Right lobe of liver (tissue), 6 donors: ENCODE data around the gene CFAP100. TPM values are rescaled to one million over a fixed set of nuclear protein-coding genes. Genes with fewer than 3 reads are reported as not detected.
A peak's percentile ranks its signal among the peaks of the same experiment; 100 is the strongest.

ENCODE experiments used
- ATAC-seq, 4 donors: fragments of 200-7000 bp; cut with Tn5 transposase; one replicate each; pipeline ENCODE4 v1.9.1; 2020; ENCODE audit warnings: mild to moderate bottlenecking in 4 of 4, moderate library complexity in 4 of 4
- DNase-seq, 3 donors: peaks; one replicate each; pipeline ENCODE4 v3.0.0-alpha.2; 2020
- H3K27ac ChIP-seq, 3 donors: fragments of 200-600 bp; one replicate each; pipeline ENCODE4 v1.8.0; 2022
- H3K27me3 ChIP-seq, 2 donors: fragments of 200-600 bp; one replicate each; pipeline ENCODE4 v1.8.0; 2022
- H3K36me3 ChIP-seq, 4 donors: fragments of 200-600 bp; sonication (generic) in 1 of 4; one replicate each; pipeline versions ENCODE4 v1.5.1 to v1.8.0; 2017 to 2022; ENCODE audit warnings: control low read depth in 1 of 4
- H3K4me1 ChIP-seq, 4 donors: fragments of 200-600 bp; sonication (generic) in 1 of 4; one replicate each; pipeline versions ENCODE4 v1.5.1 to v1.8.0; 2017 to 2022; ENCODE audit warnings: control low read depth in 1 of 4
- H3K4me3 ChIP-seq, 3 donors: fragments of 200-600 bp; one replicate each; pipeline ENCODE4 v1.8.0; 2022
- H3K9me3 ChIP-seq, 4 donors: fragments of 200-600 bp; sonication (generic) in 1 of 4; one replicate each; pipeline versions ENCODE4 v1.5.1 to v1.8.0; 2017 to 2022; ENCODE audit warnings: control low read depth in 1 of 4
- CTCF ChIP-seq, 4 donors: fragments of 200-600 bp in 3 of 4; fragments of 450-650 bp in 1 of 4; IDR thresholded peaks; one replicate each; pipeline versions ENCODE4 v1.5.1 to v1.8.0; 2016 to 2022; ENCODE audit warnings: antibody characterized with exemption in 4 of 4, mild to moderate bottlenecking in 2 of 4
- POLR2A ChIP-seq: fragments of 450-650 bp; IDR thresholded peaks from one replicate; pipeline ENCODE4 v1.6.1; 2017; ENCODE audit warnings: antibody characterized with exemption, mild to moderate bottlenecking
- WGBS: methylation state at CpG from one replicate; pipeline ENCODE4 v1.1.6; 2018; ENCODE audit warnings: low coverage, low lambda C conversion rate; ENCODE audit not compliant: insufficient coverage; ENCODE audit errors: missing lambda C conversion rate; 5-methylcytosine and 5-hydroxymethylcytosine counted together
- intact Hi-C, 2 donors: fragments of 100-400 bp; cut with DNase I; formaldehyde crosslinking; loops; one replicate each; pipeline versions ENCODE4 v1.11.2 to v1.14.1; 2022
- total RNA-seq, 6 experiments: library from RNA; depleted of rRNA in 2 of 6; stranded (reverse); fragments of >200 nt in 2 of 6; fragmentation: NEBNext Ultra II Directional in 3 of 6; extraction: Animal tissue kit (Norgen Biotek cat#: 25700) in 3 of 6; gene quantifications; one replicate each; pipeline versions ENCODE4 v1.1.0 to v1.2.4, GENCODE V29; 2016 to 2023
- donor health status: DM: no; HTN: yes; CAD: no.
- donor health status: DM: no; HTN: no; CAD: no.
- donor health status: DM: no; HTN: no; CAD: no.
- donor health status: DM: no; HTN: yes; CAD: no.
- donor health status: DM: no; HTN: yes; CAD: no.

CFAP100 gene
- total RNA-seq, 6 experiments from 2014 or later: not detected

- ATAC-seq (no peak), DNase-seq (peak in 1 of 3 donors; percentile 37)
- Histone ChIP-seq H3K4me1 (peaks cover 0 to 12% (median under 1%) of the 10 kb centered on the region in 4 donors), H3K36me3 (peaks cover 0 to 25% (median 11%) of the 10 kb centered on the region in 4 donors), H3K27me3 (no peaks in the 10 kb centered on the region), H3K27ac (no peak overlapping the region), H3K4me3 (no peak overlapping the region), H3K9me3 (no peaks in the 10 kb centered on the region)
- no peak for TF ChIP-seq CTCF (IDR thresholded peaks at IDR 0.05)
- TF ChIP-seq POLR2A: no peak
- intact Hi-C loops: no loop called here
- WGBS: 75% methylated on average over 3 of the region's 20 CpGs
Observed at GRCh38 chr3:126441256-126441880, 46.7 kb downstream of the CFAP100 start.

DNA sequence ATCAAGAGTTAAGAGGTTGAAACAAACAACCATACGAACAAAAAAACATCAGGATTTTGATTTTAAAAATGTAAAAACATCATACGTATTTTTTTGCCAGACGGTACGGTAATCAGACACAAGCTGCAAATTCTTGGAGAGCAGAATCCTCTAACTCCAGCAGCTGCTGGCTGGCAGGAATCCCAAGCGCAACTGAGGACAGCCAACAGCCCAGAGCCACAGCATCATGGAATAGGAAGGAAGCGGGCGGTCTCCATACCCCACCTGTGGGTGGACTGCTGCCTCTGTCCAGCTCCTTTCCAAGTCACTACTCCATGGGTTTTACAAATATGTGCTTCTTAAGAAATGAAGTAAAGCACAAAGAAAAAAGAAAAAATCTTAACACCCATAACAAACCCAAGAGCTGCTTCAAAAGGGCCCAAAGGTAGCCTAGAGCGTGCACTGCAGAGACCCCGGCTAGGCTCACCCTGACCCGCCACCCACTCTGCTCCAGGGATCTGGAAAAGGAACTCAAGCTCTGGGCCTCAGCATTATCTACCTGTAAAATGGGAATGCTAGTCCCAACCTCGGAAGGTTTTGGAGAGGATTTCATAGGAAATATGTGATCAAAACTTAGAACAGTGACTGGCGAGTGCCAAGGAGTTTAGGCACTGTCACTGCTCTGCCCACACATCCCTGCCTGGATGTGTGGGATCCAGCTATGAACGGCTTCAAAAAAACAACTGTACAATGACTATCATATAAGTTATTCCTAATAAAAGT, 47.6 kb downstream of the CFAP100 start:
- peaks cover 0 to 21% (median 5%) of the 10 kb centered on the region in 4 donors for H3K4me1 ChIP-seq
- H3K27ac ChIP-seq: no peak overlapping the region
- TF ChIP-seq CTCF (IDR thresholded peaks at IDR 0.05) (no peak), POLR2A (no peak)
- H3K36me3 ChIP-seq: peaks cover 0 to 18% (median 7%) of the 10 kb centered on the region in 4 donors
- H3K4me3 ChIP-seq: no peak overlapping the region
- WGBS: 91% methylated on average over 12 of the region's 13 CpGs
- no peaks in the 10 kb centered on the region for H3K27me3 ChIP-seq
- ATAC-seq (no peak), DNase-seq (peak in 1 of 3 donors; percentile 43)
- no peaks in the 10 kb centered on the region for H3K9me3 ChIP-seq
- intact Hi-C loops: no loop called here

GRCh38 chr3:126442856-126443242, 48.1 kb downstream of the CFAP100 start:
- H3K27ac ChIP-seq: no peak overlapping the region
- ATAC-seq (no peak), DNase-seq (no peak)
- 50% methylated on average over 1 of the region's 3 CpGs for WGBS
- no peaks in the 10 kb centered on the region for H3K9me3 ChIP-seq
- H3K36me3 ChIP-seq: peaks cover 0 to 12% (median 6%) of the 10 kb centered on the region in 4 donors
- H3K4me1 ChIP-seq: peaks cover 0 to 27% (median 8%) of the 10 kb centered on the region in 4 donors
- TF ChIP-seq CTCF (IDR thresholded peaks at IDR 0.05) (no peak), POLR2A (no peak)
- intact Hi-C loops: no loop called here
- H3K27me3 ChIP-seq: no peaks in the 10 kb centered on the region
- H3K4me3 ChIP-seq: no peak overlapping the region

- H3K4me3 ChIP-seq: no peak overlapping the region
- peaks cover 0 to 5% (median 2%) of the 10 kb centered on the region in 4 donors for H3K36me3 ChIP-seq
- WGBS: 38% methylated on average over 4 of the region's 5 CpGs
- no peak for ATAC-seq
- peak overlapping the region in 1 of 3 donors; percentile 15 for H3K27ac ChIP-seq
- peaks cover 0 to 46% (median 22%) of the 10 kb centered on the region in 4 donors for H3K4me1 ChIP-seq
- no peaks in the 10 kb centered on the region for H3K27me3 ChIP-seq
- H3K9me3 ChIP-seq: no peaks in the 10 kb centered on the region
- intact Hi-C loops: no loop called here
- peak in 1 of 3 donors; percentile 32 for DNase-seq
- TF ChIP-seq POLR2A (no peak), CTCF (IDR thresholded peaks at IDR 0.05) (no peak)
Observed at GRCh38 chr3:126445506-126445905, 50.8 kb downstream of the CFAP100 start.
